Peyer's patch (tissue), 4 donors: ENCODE results near the gene CTBP1.

Experiments used
- POLR2A ChIP-seq, 2 donors: fragments of 450-650 bp; IDR thresholded peaks; one replicate each; pipeline ENCODE4 v1.5.1; 2017; ENCODE audit warnings: antibody characterized with exemption in 2 of 2, mild to moderate bottlenecking in 2 of 2, moderate library complexity in 2 of 2
- TF ChIP-seq, protein P1 (sequence below), 6 experiments: fragments of 450-650 bp in 4 of 6; fragments of 200-600 bp in 2 of 6; sonication (generic) in 1 of 6; IDR thresholded peaks; one replicate each; pipeline ENCODE4 v1.5.1; 2017 to 2019; ENCODE audit warnings: antibody characterized with exemption in 6 of 6, mild to moderate bottlenecking in 3 of 6, moderate library complexity in 1 of 6

DNA sequence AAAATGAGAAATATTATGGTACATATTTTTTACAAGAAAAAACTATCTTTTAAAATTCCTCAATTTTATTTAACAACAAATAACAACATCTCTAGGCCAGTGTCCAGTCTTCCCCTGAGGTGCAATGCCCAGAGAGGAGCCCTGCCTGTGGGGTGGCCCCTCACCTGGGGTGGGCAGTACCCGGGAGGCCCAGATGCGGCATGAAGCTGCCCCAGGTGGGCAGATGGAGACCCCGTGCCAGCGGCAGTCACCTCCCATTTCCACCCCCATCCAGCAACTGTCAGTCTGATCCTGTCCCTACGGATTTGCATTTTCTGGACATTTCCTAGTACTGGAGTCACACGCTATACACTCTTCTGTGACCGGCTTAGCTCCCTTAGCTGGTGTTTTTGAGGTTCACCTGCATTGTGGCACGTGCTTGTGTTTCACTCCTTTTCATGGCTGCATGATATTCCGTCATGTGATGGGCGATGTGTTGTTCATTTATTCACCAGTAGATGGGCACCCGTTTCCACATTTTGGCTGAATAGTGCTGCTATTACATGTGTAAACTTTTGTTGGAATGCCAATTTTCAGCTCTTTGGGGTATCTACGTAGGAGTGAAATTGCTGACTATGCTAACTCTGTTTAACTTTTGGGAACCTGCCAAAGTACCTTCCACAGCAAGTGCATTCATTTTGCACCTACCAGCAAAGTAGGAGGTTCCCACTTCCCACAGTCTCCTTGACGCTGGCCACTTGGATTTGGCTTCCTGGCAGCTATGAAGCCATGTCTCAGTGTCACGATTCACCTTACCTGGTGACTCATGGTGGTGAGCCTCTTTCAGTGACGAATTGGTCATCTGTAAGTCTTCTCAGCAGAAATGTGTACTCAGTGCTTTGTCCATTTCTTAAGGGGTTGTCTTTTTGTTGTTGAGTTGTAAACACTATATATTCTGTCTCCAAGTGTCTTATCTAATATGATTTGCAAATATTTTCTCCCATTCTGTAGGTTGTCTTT lies 29.0 kb upstream of the CTBP1 start:
- no peak for TF ChIP-seq POLR2A (IDR thresholded peaks at IDR 0.05)
- TF ChIP-seq, protein P1, sequence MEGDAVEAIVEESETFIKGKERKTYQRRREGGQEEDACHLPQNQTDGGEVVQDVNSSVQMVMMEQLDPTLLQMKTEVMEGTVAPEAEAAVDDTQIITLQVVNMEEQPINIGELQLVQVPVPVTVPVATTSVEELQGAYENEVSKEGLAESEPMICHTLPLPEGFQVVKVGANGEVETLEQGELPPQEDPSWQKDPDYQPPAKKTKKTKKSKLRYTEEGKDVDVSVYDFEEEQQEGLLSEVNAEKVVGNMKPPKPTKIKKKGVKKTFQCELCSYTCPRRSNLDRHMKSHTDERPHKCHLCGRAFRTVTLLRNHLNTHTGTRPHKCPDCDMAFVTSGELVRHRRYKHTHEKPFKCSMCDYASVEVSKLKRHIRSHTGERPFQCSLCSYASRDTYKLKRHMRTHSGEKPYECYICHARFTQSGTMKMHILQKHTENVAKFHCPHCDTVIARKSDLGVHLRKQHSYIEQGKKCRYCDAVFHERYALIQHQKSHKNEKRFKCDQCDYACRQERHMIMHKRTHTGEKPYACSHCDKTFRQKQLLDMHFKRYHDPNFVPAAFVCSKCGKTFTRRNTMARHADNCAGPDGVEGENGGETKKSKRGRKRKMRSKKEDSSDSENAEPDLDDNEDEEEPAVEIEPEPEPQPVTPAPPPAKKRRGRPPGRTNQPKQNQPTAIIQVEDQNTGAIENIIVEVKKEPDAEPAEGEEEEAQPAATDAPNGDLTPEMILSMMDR (IDR thresholded peaks at IDR 0.05) = peak in 4 of 6 experiments; percentile 2 to 36 (median 23)
